ENCODE results near the gene HHATL.

DNA sequence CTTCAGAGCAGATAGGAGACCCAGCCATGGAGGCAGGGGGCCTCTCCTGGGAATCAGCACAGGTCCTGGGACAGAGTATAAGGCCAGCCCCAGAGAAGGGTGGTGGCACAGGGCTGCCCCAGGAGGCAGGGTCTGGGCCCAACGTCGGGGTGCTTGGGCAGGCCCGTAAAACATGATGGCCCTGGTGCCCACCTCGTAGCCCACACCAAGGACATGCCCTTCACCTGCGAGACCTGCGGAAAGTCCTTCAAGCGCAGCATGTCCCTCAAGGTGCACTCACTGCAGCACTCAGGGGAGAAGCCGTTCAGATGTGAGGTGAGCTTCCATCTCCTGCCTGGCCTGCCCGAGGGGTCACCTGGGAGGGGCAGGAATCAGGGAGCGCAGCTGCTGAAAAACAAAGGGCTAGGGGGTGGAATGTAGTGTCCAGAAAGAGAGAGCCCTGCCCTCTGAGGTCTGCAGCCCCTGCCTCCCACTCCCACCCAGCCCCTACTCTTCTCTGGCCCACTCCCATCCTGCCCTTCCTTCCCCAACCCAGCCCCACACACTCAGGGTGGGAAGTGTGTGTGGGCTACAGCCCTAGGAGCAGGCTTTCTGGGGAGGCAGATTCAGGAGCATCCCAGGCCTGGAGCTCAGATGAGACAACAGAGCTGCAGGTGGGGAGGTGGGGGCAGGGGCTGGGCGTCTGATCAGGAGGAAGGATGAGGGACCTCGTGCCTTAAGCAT lies 39.6 kb downstream of the HHATL start:
- no peak for TF ChIP-seq POLR2AphosphoS5 (IDR thresholded peaks at IDR 0.05; ENCODE audit: low read depth, low read length)
- TF ChIP-seq TAF1 (IDR thresholded peaks at IDR 0.05; ENCODE audit: borderline replicate concordance, low read depth, low read length): no peak
